HG02943 (cell line): ENCODE data around the gene KCNK4.

ENCODE experiments used
- ATAC-seq: cut with Tn5 transposase; IDR thresholded peaks from one replicate; pipeline ENCODE4 v1.9.1; 2021; ENCODE audit warnings: mild to moderate bottlenecking, low read depth, moderate library complexity; ENCODE audit not compliant: unreplicated experiment

Gene KCNK4

GRCh38 chr11:64342869-64343745, 52.0 kb downstream of the KCNK4 start:
- no peak for ATAC-seq

- no peak for ATAC-seq
Measured at GRCh38 chr11:64343767-64344559, 52.9 kb downstream of the KCNK4 start.

- no peak for ATAC-seq
Measured at GRCh38 chr11:64344787-64345186, 53.7 kb downstream of the KCNK4 start.

GRCh38 chr11:64347193-64347867, 56.2 kb downstream of the KCNK4 start:
- ATAC-seq, result no peak

GRCh38 chr11:64348383-64349024, 57.4 kb downstream of the KCNK4 start:
- no peak for ATAC-seq

- ATAC-seq, result no peak
Measured at GRCh38 chr11:64349025-64349387, 57.9 kb downstream of the KCNK4 start.

- no peak for ATAC-seq
Measured at GRCh38 chr11:64349404-64349803, 58.3 kb downstream of the KCNK4 start.
